Caco-2 (cell line): ENCODE results near the gene SHISA8. TPM values are rescaled to one million over a fixed set of nuclear protein-coding genes. Genes with fewer than 3 reads are reported as not detected.
A peak's percentile ranks its signal among the peaks of the same experiment; 100 is the strongest.

Experiments
- BruUV-seq: library from RNA; stranded (reverse); fragments of 400-500 nt; replicated peaks from 2 replicates; lab custom pipeline; 2021; lab: Mats Ljungman, UMichigan
- CTCF ChIA-PET: fragments of 300-600 bp; sonication (Branson Sonifier 250); formaldehyde crosslinking; loops from one replicate; lab custom pipeline; 2022; ENCODE audit warnings: antibody characterized with exemption; lab: Charles Lee
- POLR2A ChIA-PET: fragments of 300-600 bp; sonication (Branson Sonifier 250); formaldehyde crosslinking; loops from one replicate; lab custom pipeline; 2022; ENCODE audit warnings: antibody characterized with exemption; lab: Charles Lee
- DNase-seq, 2 experiments: peaks; one replicate each; pipeline versions ENCODE4 v3.0.0 to v3.0.0-alpha.2; 2020 to 2022
- H3K27me3 ChIP-seq: replicated peaks from 2 replicates; pipeline ENCODE4 v1.6.0; 2011; ENCODE audit warnings: low read length; ENCODE audit not compliant: control insufficient read depth, insufficient read depth
- H3K36me3 ChIP-seq: 2 replicates; pipeline ENCODE4 v1.5.1; 2011; ENCODE audit warnings: low read length; ENCODE audit not compliant: control insufficient read depth, insufficient read depth
- H3K4me1 ChIP-seq: fragments of 250-450 bp; sonication (Bioruptor Pico); 2 replicates; pipeline ENCODE4 v1.5.1; 2020; ENCODE audit warnings: mild to moderate bottlenecking
- H3K4me3 ChIP-seq: 2 replicates; pipeline ENCODE4 v1.5.1; 2011; ENCODE audit warnings: low read depth, mild to moderate bottlenecking, control low read depth, low read length
- H3K9me3 ChIP-seq: fragments of 250-450 bp; sonication (Bioruptor Pico); 2 replicates; pipeline ENCODE4 v1.5.1; 2020; ENCODE audit warnings: mild to moderate bottlenecking, moderate library complexity
- H3K27ac Mint-ChIP-seq: one replicate; pipeline ENCODE4 v1.8.0; 2022; ENCODE audit warnings: mixed read lengths; ENCODE audit not compliant: unreplicated experiment
- H3K27me3 Mint-ChIP-seq: one replicate; pipeline ENCODE4 v1.8.0; 2022; ENCODE audit warnings: mixed read lengths; ENCODE audit not compliant: insufficient read depth, unreplicated experiment
- H3K36me3 Mint-ChIP-seq: one replicate; pipeline ENCODE4 v1.8.0; 2022; ENCODE audit warnings: mild to moderate bottlenecking, mixed read lengths; ENCODE audit not compliant: insufficient read depth, unreplicated experiment
- H3K4me1 Mint-ChIP-seq: one replicate; pipeline ENCODE4 v1.8.0; 2022; ENCODE audit warnings: low read depth, mixed read lengths; ENCODE audit not compliant: unreplicated experiment
- H3K4me3 Mint-ChIP-seq: one replicate; pipeline ENCODE4 v1.8.0; 2022; ENCODE audit warnings: mild to moderate bottlenecking, moderate library complexity, mixed read lengths; ENCODE audit not compliant: unreplicated experiment
- H3K9me3 Mint-ChIP-seq: one replicate; pipeline ENCODE4 v1.8.0; 2022; ENCODE audit warnings: mixed read lengths; ENCODE audit not compliant: unreplicated experiment
- CTCF ChIP-seq, 2 experiments: fragments of 200-600 bp in 1 of 2; IDR thresholded peaks; 1 replicate in 1 of 2; 2 replicates in 1 of 2; pipeline versions ENCODE4 v1.5.1 to v1.8.0; 2011 to 2022; ENCODE audit warnings: antibody characterized with exemption in 1 of 2, control low read depth in 1 of 2, inconsistent platforms in 1 of 2, low read depth in 1 of 2, low read length in 1 of 2, mild to moderate bottlenecking in 1 of 2, moderate library complexity in 1 of 2; ENCODE audit not compliant: insufficient read depth in 1 of 2, severe bottlenecking in 1 of 2, unreplicated experiment in 1 of 2
- intact Hi-C: fragments of 100-400 bp; cut with micrococcal nuclease; formaldehyde crosslinking; loops from one replicate; pipeline ENCODE4 v1.10.0; 2022; ENCODE audit not compliant: unreplicated experiment
- total RNA-seq: library from RNA; stranded (reverse); gene quantifications from 2 replicates; pipeline ENCODE4 v1.2.3, GENCODE V29; 2022

Gene SHISA8
- total RNA-seq, 1 experiment from 2014 or later, result 1.4 TPM

- Histone ChIP-seq H3K27me3 (no peaks in the 10 kb centered on the region; the same call in 1 of the 2 replicates), H3K9me3 (no peaks in the 10 kb centered on the region), H3K4me1 (no peaks in the 10 kb centered on the region), H3K36me3 (no peaks in the 10 kb centered on the region), H3K4me3 (no peak overlapping the region)
- intact Hi-C loops, result no loop called here
- H3K36me3 Mint-ChIP-seq, result no peaks in the 10 kb centered on the region
- no peak overlapping the region for H3K27ac Mint-ChIP-seq
- ChIA-PET CTCF (no interaction called here), POLR2A (interaction anchor here (0.6 kb wide), 1 partner anchor 117 kb away, joined by 4 read pairs; the partner anchor contains the start of gene CCDC134)
- H3K9me3 Mint-ChIP-seq, result no peaks in the 10 kb centered on the region
- DNase-seq, result no peak
- TF ChIP-seq CTCF (IDR thresholded peaks at IDR 0.05; ENCODE audit: insufficient read depth in 1 of 2, low read depth in 1 of 2, low read length in 1 of 2, severe bottlenecking in 1 of 2, unreplicated experiment in 1 of 2), result no peak
- no TSS peak for BruUV-seq
- no peaks in the 10 kb centered on the region for H3K4me1 Mint-ChIP-seq
- H3K27me3 Mint-ChIP-seq, result peaks cover 16% of the 10 kb centered on the region
- H3K4me3 Mint-ChIP-seq, result no peak overlapping the region
These were observed 2.6 kb upstream of the SHISA8 start for GRCh38 chr22:41917375-41917902.

- POLR2A ChIA-PET, result interaction anchor here (0.6 to 0.7 kb wide), 2 partner anchors 71 to 116 kb away, joined by 4 to 7 read pairs; partner anchors contain the start of gene CCDC134
- Mint-ChIP-seq H3K27me3 (peaks cover 17% of the 10 kb centered on the region), H3K4me1 (no peaks in the 10 kb centered on the region), H3K4me3 (no peak overlapping the region), H3K36me3 (peaks cover 4% of the 10 kb centered on the region), H3K9me3 (no peaks in the 10 kb centered on the region), H3K27ac (no peak overlapping the region)
- no TSS peak for BruUV-seq
- no peak overlapping the region for H3K4me3 ChIP-seq
- H3K27me3 ChIP-seq, result no peaks in the 10 kb centered on the region; the same call in 1 of the 2 replicates
- DNase-seq, result no peak
- CTCF ChIA-PET, result interaction anchor here (2.7 kb wide), 1 partner anchor 9 kb away, joined by 10 read pairs; no protein-coding TSS in a partner anchor
- H3K4me1 ChIP-seq, result no peaks in the 10 kb centered on the region
- intact Hi-C loops, result no loop called here
- no peak for TF ChIP-seq CTCF (IDR thresholded peaks at IDR 0.05; ENCODE audit: insufficient read depth in 1 of 2, low read depth in 1 of 2, low read length in 1 of 2, severe bottlenecking in 1 of 2, unreplicated experiment in 1 of 2)
- no peaks in the 10 kb centered on the region for H3K36me3 ChIP-seq
- H3K9me3 ChIP-seq, result no peaks in the 10 kb centered on the region
These were observed 2.0 kb upstream of the SHISA8 start for GRCh38 chr22:41916745-41917358.

GRCh38 chr22:41915786-41916493 is 1.1 kb upstream of the SHISA8 start:
- no peak overlapping the region for H3K27ac Mint-ChIP-seq
- H3K4me1 Mint-ChIP-seq, result peaks cover 7% of the 10 kb centered on the region
- no peak for TF ChIP-seq CTCF (IDR thresholded peaks at IDR 0.05; ENCODE audit: insufficient read depth in 1 of 2, low read depth in 1 of 2, low read length in 1 of 2, severe bottlenecking in 1 of 2, unreplicated experiment in 1 of 2)
- peaks cover 22% of the 10 kb centered on the region for H3K27me3 Mint-ChIP-seq
- Histone ChIP-seq H3K27me3 (no peaks in the 10 kb centered on the region; the same call in 1 of the 2 replicates), H3K9me3 (no peaks in the 10 kb centered on the region), H3K4me3 (no peak overlapping the region), H3K4me1 (no peaks in the 10 kb centered on the region), H3K36me3 (no peaks in the 10 kb centered on the region)
- CTCF ChIA-PET, result interaction anchor here (0.7 to 2.7 kb wide), 2 partner anchors 10 to 803 kb away, joined by 3 to 10 read pairs; no protein-coding TSS in a partner anchor
- no peaks in the 10 kb centered on the region for H3K9me3 Mint-ChIP-seq
- intact Hi-C loops, result no loop called here
- no TSS peak for BruUV-seq
- no peak for DNase-seq
- H3K36me3 Mint-ChIP-seq, result peaks cover 10% of the 10 kb centered on the region
- POLR2A ChIA-PET, result interaction anchor here (0.7 kb wide), 1 partner anchor 70 kb away, joined by 7 read pairs; no protein-coding TSS in a partner anchor
- peak overlapping the region; percentile 40 for H3K4me3 Mint-ChIP-seq
